Small intestine (tissue), 7 donors: Measurements from ENCODE around the gene ESRRA. TPM values are rescaled to one million over a fixed set of nuclear protein-coding genes. Genes with fewer than 3 reads are reported as not detected.
A peak's percentile ranks its signal among the peaks of the same experiment; 100 is the strongest.

Experiments used
- DNase-seq, 2 donors: peaks; one replicate each; pipeline versions ENCODE4 v3.0.0 to v3.0.0-alpha.2; 2013
- FAIRE-seq: peaks from 2 replicates; lab custom pipeline; 2012; peaks lifted over from hg19 to GRCh38; lab: Jason Lieb, UNC
- H3K27ac ChIP-seq, 3 donors: one replicate each; pipeline ENCODE4 v1.5.1; 2013; ENCODE audit warnings: low read length in 2 of 3, mild to moderate bottlenecking in 2 of 3, control low read depth in 1 of 3, inconsistent platforms in 1 of 3, low read depth in 1 of 3, moderate library complexity in 1 of 3
- H3K27me3 ChIP-seq, 3 donors: one replicate each; pipeline ENCODE4 v1.6.1; 2013; ENCODE audit warnings: low read length in 3 of 3, inconsistent platforms in 1 of 3; ENCODE audit not compliant: control insufficient read depth in 3 of 3, insufficient read depth in 3 of 3
- H3K36me3 ChIP-seq, 3 donors: one replicate each; pipeline ENCODE4 v1.6.1; 2013; ENCODE audit warnings: low read length in 3 of 3, inconsistent platforms in 1 of 3, low read depth in 1 of 3, mild to moderate bottlenecking in 1 of 3, moderate library complexity in 1 of 3; ENCODE audit not compliant: control insufficient read depth in 3 of 3, insufficient read depth in 2 of 3
- H3K4me1 ChIP-seq, 3 donors: one replicate each; pipeline ENCODE4 v1.6.1; 2013; ENCODE audit warnings: low read length in 2 of 3, inconsistent platforms in 1 of 3, low read depth in 1 of 3, mild to moderate bottlenecking in 1 of 3, moderate library complexity in 1 of 3; ENCODE audit not compliant: control insufficient read depth in 3 of 3, insufficient read depth in 2 of 3
- H3K4me3 ChIP-seq, 3 donors: one replicate each; pipeline ENCODE4 v1.5.1; 2013; ENCODE audit warnings: low read length in 3 of 3, control low read depth in 1 of 3, inconsistent platforms in 1 of 3, low read depth in 1 of 3, mild to moderate bottlenecking in 1 of 3, moderate library complexity in 1 of 3
- H3K9me3 ChIP-seq, 2 donors: one replicate each; pipeline ENCODE4 v1.6.1; 2013; ENCODE audit warnings: low read depth in 1 of 2, low read length in 1 of 2; ENCODE audit not compliant: control insufficient read depth in 2 of 2, insufficient read depth in 1 of 2
- WGBS, 3 donors: extraction: QIAGEN DNeasy Blood & Tissue Kit; methylation state at CpG; one replicate each; pipeline ENCODE4 v1.1.7; 2013; 5-methylcytosine and 5-hydroxymethylcytosine counted together
- polyA plus RNA-seq, 4 donors: library from polyadenylated mRNA; stranded (reverse) in 3 of 4; unstranded in 1 of 4; fragments of 200-250 nt in 3 of 4; fragments of 120-200 nt in 1 of 4; gene quantifications; one replicate each; pipeline versions ENCODE4 v1.2.1 to v1.2.3, GENCODE V29; 2013
- donor health status: healthy with polysubstance abuse.
- donor health status: control.
- donor health status: control.
- donor health status: Bipolar disorder and iron deficiency.
- donor health status: healthy.

Gene ESRRA
- polyA plus RNA-seq, 4 donors: 85.1 to 417 (median 298) TPM

- 91 to 95% (median 91%) methylated on average over 6 of the region's 6 CpGs for WGBS, 3 donors
- DNase-seq (no peak), FAIRE-seq (no peak)
- no peaks in the 10 kb centered on the region for H3K9me3 ChIP-seq
- H3K27ac ChIP-seq: peak overlapping the region in 1 of 3 donors; percentile 44
- no peak overlapping the region for H3K4me3 ChIP-seq
- H3K4me1 ChIP-seq: peaks cover 2 to 38% (median 9%) of the 10 kb centered on the region in 3 donors
- no peaks in the 10 kb centered on the region for H3K27me3 ChIP-seq
- H3K36me3 ChIP-seq: peaks cover 4 to 26% (median 11%) of the 10 kb centered on the region in 3 donors
Observed at GRCh38 chr11:64357446-64357845, 52.1 kb downstream of the ESRRA start.

- peaks cover 2 to 38% (median 9%) of the 10 kb centered on the region in 3 donors for H3K4me1 ChIP-seq
- H3K9me3 ChIP-seq: no peaks in the 10 kb centered on the region
- 35 to 57% (median 43%) methylated on average over 7 to 13 of the region's 13 CpGs for WGBS, 3 donors
- DNase-seq (peak; percentile 59 to 78), FAIRE-seq (no peak)
- peaks cover 4 to 28% (median 11%) of the 10 kb centered on the region in 3 donors for H3K36me3 ChIP-seq
- H3K27me3 ChIP-seq: no peaks in the 10 kb centered on the region
- H3K27ac ChIP-seq: peak overlapping the region; percentile 67 to 84 (median 76)
- H3K4me3 ChIP-seq: peak overlapping the region in 2 of 3 donors; percentile 62 to 69
Observed at GRCh38 chr11:64357904-64358535, 52.7 kb downstream of the ESRRA start.

GRCh38 chr11:64358536-64358906 is 53.2 kb downstream of the ESRRA start:
- WGBS, 3 donors: 5 to 24% (median 22%) methylated on average over 5 to 7 of the region's 7 CpGs
- Histone ChIP-seq H3K36me3 (peaks cover 6 to 33% (median 14%) of the 10 kb centered on the region in 3 donors), H3K27ac (peak overlapping the region; percentile 67 to 84 (median 76)), H3K4me3 (peak overlapping the region; percentile 55 to 69 (median 62)), H3K9me3 (no peaks in the 10 kb centered on the region), H3K27me3 (no peaks in the 10 kb centered on the region), H3K4me1 (peaks cover 2 to 38% (median 9%) of the 10 kb centered on the region in 3 donors)
- FAIRE-seq (no peak), DNase-seq (no peak)

GRCh38 chr11:64358907-64359711 is 53.8 kb downstream of the ESRRA start, which contains the start of gene RPS6KA4:
TSS of gene RPS6KA4 (plus strand) at chr11:64359162. CDS start at chr11:64359236, 74 bp downstream.
- H3K4me3 ChIP-seq: peak within 1 kb of the TSS; percentile 55 to 89 (median 69)
- H3K9me3 ChIP-seq: no peaks in the 10 kb centered on the region
- no peaks in the 10 kb centered on the region for H3K27me3 ChIP-seq
- peak within 1 kb of the TSS; percentile 67 to 90 (median 76) for H3K27ac ChIP-seq
- H3K4me1 ChIP-seq: peaks cover 2 to 38% (median 9%) of the 10 kb centered on the region in 3 donors
- 0 to 1% (median 1%) methylated on average over 46 to 70 of the region's 70 CpGs for WGBS, 3 donors
- FAIRE-seq: no peak
- DNase-seq: peak; percentile 74 to 88
- H3K36me3 ChIP-seq: peaks cover 6 to 38% (median 15%) of the 10 kb centered on the region in 3 donors

GRCh38 chr11:64359712-64360445 is 54.6 kb downstream of the ESRRA start:
- Histone ChIP-seq H3K4me3 (peak overlapping the region; percentile 55 to 89 (median 69)), H3K9me3 (no peaks in the 10 kb centered on the region), H3K4me1 (peaks cover 2 to 38% (median 9%) of the 10 kb centered on the region in 3 donors), H3K27me3 (no peaks in the 10 kb centered on the region), H3K36me3 (peaks cover 6 to 40% (median 15%) of the 10 kb centered on the region in 3 donors), H3K27ac (no peak overlapping the region)
- FAIRE-seq: no peak
- peak; percentile 42 to 52 for DNase-seq
- 42 to 48% (median 47%) methylated on average over 38 of the region's 38 CpGs for WGBS, 3 donors

- Histone ChIP-seq H3K9me3 (no peaks in the 10 kb centered on the region), H3K4me3 (no peak overlapping the region), H3K27ac (no peak overlapping the region), H3K4me1 (peaks cover 2 to 34% (median 9%) of the 10 kb centered on the region in 3 donors), H3K36me3 (peaks cover 10 to 46% (median 17%) of the 10 kb centered on the region in 3 donors), H3K27me3 (no peaks in the 10 kb centered on the region)
- 73 to 84% (median 75%) methylated on average over 13 of the region's 13 CpGs for WGBS, 3 donors
- FAIRE-seq: no peak
- DNase-seq: no peak
Observed at GRCh38 chr11:64360448-64360921, 55.2 kb downstream of the ESRRA start.

GRCh38 chr11:64361659-64362058 is 56.3 kb downstream of the ESRRA start:
- Histone ChIP-seq H3K27ac (no peak overlapping the region), H3K9me3 (no peaks in the 10 kb centered on the region), H3K4me3 (no peak overlapping the region), H3K36me3 (peaks cover 18 to 57% (median 21%) of the 10 kb centered on the region in 3 donors), H3K27me3 (no peaks in the 10 kb centered on the region), H3K4me1 (peaks cover 2 to 29% (median 9%) of the 10 kb centered on the region in 3 donors)
- WGBS, 3 donors: 91 to 94% (median 94%) methylated on average over 14 to 18 of the region's 18 CpGs
- FAIRE-seq: no peak
- no peak for DNase-seq
